Calu3 (cell line): ENCODE data around the gene RASGRF2. TPM values are rescaled to one million over a fixed set of nuclear protein-coding genes. Genes with fewer than 3 reads are reported as not detected.
"Not testable (repeated sequence)": the region's sequence is repeated elsewhere in the genome, so short reads cannot be mapped to it uniquely, and the experiment has no call there.

Experiments
- BruUV-seq: library from RNA; stranded (reverse); fragments of 400-500 nt; replicated peaks from 2 replicates; lab custom pipeline; 2021; lab: Mats Ljungman, UMichigan
- CTCF ChIA-PET: fragments of 300-600 bp; sonication (Branson Sonifier 250); formaldehyde crosslinking; loops from one replicate; lab custom pipeline; 2022; ENCODE audit warnings: antibody characterized with exemption; lab: Charles Lee
- DNase-seq: peaks from one replicate; pipeline ENCODE4 v3.0.0; 2022
- H3K27ac Mint-ChIP-seq: one replicate; pipeline ENCODE4 v1.8.0; 2022; ENCODE audit warnings: mixed read lengths; ENCODE audit not compliant: unreplicated experiment
- H3K27me3 Mint-ChIP-seq: one replicate; pipeline ENCODE4 v1.8.0; 2022; ENCODE audit warnings: mixed read lengths; ENCODE audit not compliant: unreplicated experiment
- H3K36me3 Mint-ChIP-seq: one replicate; pipeline ENCODE4 v1.8.0; 2022; ENCODE audit warnings: mild to moderate bottlenecking, moderate library complexity, mixed read lengths; ENCODE audit not compliant: insufficient read depth, unreplicated experiment
- H3K4me1 Mint-ChIP-seq: one replicate; pipeline ENCODE4 v1.8.0; 2022; ENCODE audit warnings: mild to moderate bottlenecking, low read depth, mixed read lengths; ENCODE audit not compliant: unreplicated experiment
- H3K4me3 Mint-ChIP-seq: one replicate; pipeline ENCODE4 v1.8.0; 2022; ENCODE audit warnings: mild to moderate bottlenecking, low read depth, moderate library complexity, mixed read lengths; ENCODE audit not compliant: unreplicated experiment
- H3K9me3 Mint-ChIP-seq: one replicate; pipeline ENCODE4 v1.8.0; 2022; ENCODE audit warnings: low read depth, mixed read lengths; ENCODE audit not compliant: unreplicated experiment
- intact Hi-C: fragments of 100-400 bp; cut with micrococcal nuclease; formaldehyde crosslinking; loops from one replicate; pipeline ENCODE4 v1.10.0; 2022; ENCODE audit not compliant: unreplicated experiment
- total RNA-seq: library from RNA; stranded (reverse); gene quantifications from 2 replicates; pipeline ENCODE4 v1.2.3, GENCODE V29; 2022
- TF ChIP-seq, protein P1 (sequence below): fragments of 200-600 bp; IDR thresholded peaks from one replicate; pipeline ENCODE4 v1.8.0; 2022; ENCODE audit warnings: antibody characterized with exemption; ENCODE audit not compliant: unreplicated experiment

RASGRF2 gene
- total RNA-seq, 1 experiment from 2014 or later = 27.7 TPM

DNA sequence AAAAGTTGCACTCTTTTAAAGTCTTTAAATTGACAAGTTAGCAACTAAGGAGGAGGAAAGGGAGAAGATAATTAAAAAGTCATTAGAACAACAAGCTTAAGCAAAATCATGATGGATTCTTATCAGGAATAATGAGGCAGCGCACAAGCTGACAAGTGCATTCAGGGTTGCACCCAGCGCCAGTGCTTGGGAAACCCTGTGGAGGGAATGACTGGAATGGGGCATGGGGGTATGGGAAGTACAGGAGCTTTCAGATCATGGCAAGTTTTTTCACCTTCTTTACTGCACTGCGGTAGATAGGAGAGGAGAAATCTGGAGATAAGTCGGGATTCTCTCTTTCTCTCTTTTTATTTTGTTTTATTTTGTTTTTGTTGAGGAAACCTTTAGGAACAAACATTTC, 155.1 kb downstream of the RASGRF2 start:
- BruUV-seq = no TSS peak

GRCh38 chr5:81117566-81117965, 157.4 kb downstream of the RASGRF2 start:
- no peaks in the 10 kb centered on the region for H3K4me1 Mint-ChIP-seq
- intact Hi-C loops = no loop called here
- H3K36me3 Mint-ChIP-seq = no peaks in the 10 kb centered on the region
- no peak overlapping the region for H3K27ac Mint-ChIP-seq
- CTCF ChIA-PET = no interaction called here
- H3K9me3 Mint-ChIP-seq = no peaks in the 10 kb centered on the region
- no peaks in the 10 kb centered on the region for H3K27me3 Mint-ChIP-seq
- no peak for DNase-seq
- TF ChIP-seq, protein P1, sequence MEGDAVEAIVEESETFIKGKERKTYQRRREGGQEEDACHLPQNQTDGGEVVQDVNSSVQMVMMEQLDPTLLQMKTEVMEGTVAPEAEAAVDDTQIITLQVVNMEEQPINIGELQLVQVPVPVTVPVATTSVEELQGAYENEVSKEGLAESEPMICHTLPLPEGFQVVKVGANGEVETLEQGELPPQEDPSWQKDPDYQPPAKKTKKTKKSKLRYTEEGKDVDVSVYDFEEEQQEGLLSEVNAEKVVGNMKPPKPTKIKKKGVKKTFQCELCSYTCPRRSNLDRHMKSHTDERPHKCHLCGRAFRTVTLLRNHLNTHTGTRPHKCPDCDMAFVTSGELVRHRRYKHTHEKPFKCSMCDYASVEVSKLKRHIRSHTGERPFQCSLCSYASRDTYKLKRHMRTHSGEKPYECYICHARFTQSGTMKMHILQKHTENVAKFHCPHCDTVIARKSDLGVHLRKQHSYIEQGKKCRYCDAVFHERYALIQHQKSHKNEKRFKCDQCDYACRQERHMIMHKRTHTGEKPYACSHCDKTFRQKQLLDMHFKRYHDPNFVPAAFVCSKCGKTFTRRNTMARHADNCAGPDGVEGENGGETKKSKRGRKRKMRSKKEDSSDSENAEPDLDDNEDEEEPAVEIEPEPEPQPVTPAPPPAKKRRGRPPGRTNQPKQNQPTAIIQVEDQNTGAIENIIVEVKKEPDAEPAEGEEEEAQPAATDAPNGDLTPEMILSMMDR = no peak
- no TSS peak for BruUV-seq
- H3K4me3 Mint-ChIP-seq = no peak overlapping the region

More for the DNA sequence above, 155.1 kb downstream of the RASGRF2 start:
- DNase-seq = no peak
- CTCF ChIA-PET = no interaction called here
- no peak overlapping the region for H3K4me3 Mint-ChIP-seq
- H3K27ac Mint-ChIP-seq = no peak overlapping the region
- H3K4me1 Mint-ChIP-seq = no peaks in the 10 kb centered on the region
- no peaks in the 10 kb centered on the region for H3K36me3 Mint-ChIP-seq
- H3K27me3 Mint-ChIP-seq = no peaks in the 10 kb centered on the region
- TF ChIP-seq, protein P1 = no peak
- H3K9me3 Mint-ChIP-seq = no peaks in the 10 kb centered on the region
- intact Hi-C loops = no loop called here

DNA sequence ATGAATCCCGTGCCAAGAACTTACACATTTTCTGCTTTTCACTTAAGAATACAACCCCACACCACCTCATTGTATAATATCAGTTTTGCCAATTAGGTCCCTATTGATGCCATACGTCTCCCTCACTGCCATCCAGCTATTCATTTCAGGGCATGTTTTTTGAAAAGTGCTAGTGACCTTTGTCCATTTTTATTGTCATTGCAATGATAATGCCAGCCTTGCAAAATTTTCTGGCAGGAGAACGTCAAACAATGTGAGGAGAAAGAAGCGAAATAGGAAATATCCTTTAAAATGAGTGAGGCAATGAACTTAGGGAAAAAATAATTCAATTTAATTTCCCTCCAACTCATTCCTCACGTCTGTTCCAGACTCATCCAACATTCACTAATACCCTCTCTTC, 161.1 kb downstream of the RASGRF2 start:
- no peaks in the 10 kb centered on the region for H3K27me3 Mint-ChIP-seq
- CTCF ChIA-PET = no interaction called here
- no peak overlapping the region for H3K27ac Mint-ChIP-seq
- BruUV-seq = no TSS peak
- H3K4me3 Mint-ChIP-seq = no peak overlapping the region
- DNase-seq = no peak
- H3K36me3 Mint-ChIP-seq = no peaks in the 10 kb centered on the region
- intact Hi-C loops = no loop called here
- H3K4me1 Mint-ChIP-seq = no peaks in the 10 kb centered on the region
- no peaks in the 10 kb centered on the region for H3K9me3 Mint-ChIP-seq
- TF ChIP-seq, protein P1 = no peak

DNA sequence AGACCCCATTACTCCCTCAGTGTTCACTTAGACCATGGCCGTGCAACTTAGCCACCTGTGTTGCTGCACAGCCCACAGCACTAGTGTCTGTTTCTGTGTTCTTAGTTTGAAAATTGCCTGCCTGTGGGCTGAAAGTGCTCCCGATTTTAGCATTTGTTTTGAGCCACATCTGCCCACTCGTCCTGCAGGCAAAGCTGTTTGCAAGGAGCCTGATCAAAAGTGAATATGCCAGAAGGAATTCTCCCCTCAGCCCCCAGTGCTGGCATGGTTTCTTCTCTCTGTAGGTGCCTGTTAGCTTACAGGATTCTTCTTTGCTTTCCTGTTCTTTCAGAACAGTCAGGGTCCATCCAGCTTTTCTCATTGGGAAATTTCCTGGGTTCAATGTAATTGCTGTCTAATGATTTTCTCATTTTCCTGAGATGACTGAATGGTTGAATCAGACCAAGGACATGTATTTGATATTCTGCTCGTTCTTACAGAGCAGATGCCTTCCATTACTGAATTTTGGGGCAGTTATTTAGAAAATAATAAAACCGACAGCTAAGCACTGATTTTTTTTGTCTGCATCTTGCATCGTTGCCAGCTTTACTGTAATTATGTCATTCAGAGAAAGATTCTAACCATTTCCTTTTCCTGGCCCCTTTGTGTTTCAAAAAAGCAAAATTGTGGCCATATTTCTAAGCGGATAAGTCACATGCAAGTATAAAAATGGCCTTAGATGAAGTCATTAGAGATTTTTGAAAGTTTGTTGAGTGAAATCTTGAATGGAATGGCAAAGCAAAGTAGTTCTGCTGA, 161.9 kb downstream of the RASGRF2 start:
- intact Hi-C loops = no loop called here
- no peaks in the 10 kb centered on the region for H3K27me3 Mint-ChIP-seq
- BruUV-seq = no TSS peak
- H3K36me3 Mint-ChIP-seq = no peaks in the 10 kb centered on the region
- DNase-seq = no peak
- H3K9me3 Mint-ChIP-seq = no peaks in the 10 kb centered on the region
- CTCF ChIA-PET = no interaction called here
- H3K4me1 Mint-ChIP-seq = no peaks in the 10 kb centered on the region
- no peak overlapping the region for H3K27ac Mint-ChIP-seq
- TF ChIP-seq, protein P1 = no peak
- H3K4me3 Mint-ChIP-seq = no peak overlapping the region

DNA sequence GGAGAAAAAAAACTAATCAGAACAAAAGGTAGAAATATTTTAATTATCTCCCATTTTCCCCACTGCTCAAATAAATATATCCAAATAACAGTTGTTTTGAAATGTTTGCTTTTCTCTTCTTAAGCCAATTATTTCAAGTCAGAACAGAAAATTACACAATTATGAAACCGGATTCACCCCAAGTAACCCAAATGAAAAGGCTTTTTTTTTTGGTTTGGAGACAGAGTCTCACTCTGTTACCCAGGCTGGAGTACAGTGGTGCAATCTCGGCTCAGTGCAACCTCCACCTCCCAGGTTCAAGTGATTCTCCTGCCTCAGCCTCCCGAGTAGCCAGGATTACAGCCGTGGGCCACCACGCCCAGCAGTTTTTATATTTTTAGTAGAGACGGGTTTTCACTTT, 164.5 kb downstream of the RASGRF2 start:
- H3K27ac Mint-ChIP-seq, H3K36me3 Mint-ChIP-seq, intact Hi-C loops, H3K4me1 Mint-ChIP-seq, CTCF ChIA-PET, H3K4me3 Mint-ChIP-seq, H3K27me3 Mint-ChIP-seq, H3K9me3 Mint-ChIP-seq, BruUV-seq, DNase-seq: not testable (repeated sequence)
